OCI-M2 (cell line): ENCODE results near the gene BRIP1.
"Not testable (repeated sequence)": the region's sequence is repeated elsewhere in the genome, so short reads cannot be mapped to it uniquely, and the experiment has no call there.

ENCODE experiments used
- DNase-seq: peaks from one replicate; lab custom pipeline; 2025; ENCODE audit not compliant: unreplicated experiment; lab: John Stamatoyannopoulos, UW

BRIP1 gene

DNA sequence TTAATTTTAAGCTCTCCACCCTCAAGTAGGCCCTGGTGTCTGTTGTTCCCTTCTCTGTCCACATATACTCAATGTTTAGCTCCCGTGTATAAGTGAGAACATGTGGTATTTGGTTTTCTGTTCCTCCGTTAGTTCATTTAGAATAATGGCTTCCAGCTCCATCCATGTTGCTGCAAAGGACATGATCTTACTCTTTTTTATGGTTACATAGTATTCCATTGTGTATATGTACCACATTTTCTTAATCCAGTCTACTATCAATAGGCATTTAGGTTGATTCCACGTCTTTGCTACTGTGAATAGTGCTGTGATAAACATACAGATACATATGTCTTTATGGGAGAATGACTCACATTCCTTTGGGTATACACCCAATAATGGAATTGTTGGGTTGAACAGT lies 160.9 kb downstream of the BRIP1 start:
- DNase-seq: no peak

DNA sequence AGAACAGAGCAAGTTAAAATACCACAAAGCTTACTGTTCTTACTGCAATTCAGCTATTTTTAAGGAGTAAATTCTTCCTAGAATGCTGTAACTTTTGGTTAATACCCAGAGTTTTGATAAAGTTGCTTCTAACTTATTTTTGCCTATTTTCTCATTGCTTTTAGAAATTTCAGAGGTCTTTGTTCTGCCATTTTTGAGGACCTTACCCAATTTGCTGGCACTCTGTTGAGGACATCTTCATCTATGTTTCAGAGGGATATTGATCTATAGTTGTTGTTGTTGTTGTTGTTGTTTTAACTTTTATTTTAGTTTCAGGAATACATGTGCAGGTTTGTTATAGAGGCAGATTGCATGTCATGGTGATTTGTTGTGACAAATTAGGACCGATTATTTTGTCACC lies 161.3 kb downstream of the BRIP1 start:
- no peak for DNase-seq

DNA sequence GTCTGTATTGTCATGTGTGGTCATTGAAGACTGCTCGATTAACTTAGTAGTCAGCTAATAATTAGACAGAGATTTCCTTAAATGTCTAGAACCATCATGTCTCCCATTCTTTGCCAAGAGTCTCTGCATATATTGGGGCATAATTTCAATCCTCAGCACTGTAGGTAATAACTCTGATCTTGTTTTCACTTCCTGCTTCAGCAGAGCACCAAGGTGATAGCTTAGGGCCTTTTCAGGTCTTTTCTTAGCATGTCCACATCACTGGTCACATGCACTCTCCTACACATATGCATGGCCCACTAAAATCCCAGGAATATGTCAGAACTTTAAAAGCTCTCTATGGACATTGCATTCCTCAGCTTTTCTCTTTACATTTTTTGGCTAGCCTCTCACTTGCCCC lies 162.0 kb downstream of the BRIP1 start:
- no peak for DNase-seq

DNA sequence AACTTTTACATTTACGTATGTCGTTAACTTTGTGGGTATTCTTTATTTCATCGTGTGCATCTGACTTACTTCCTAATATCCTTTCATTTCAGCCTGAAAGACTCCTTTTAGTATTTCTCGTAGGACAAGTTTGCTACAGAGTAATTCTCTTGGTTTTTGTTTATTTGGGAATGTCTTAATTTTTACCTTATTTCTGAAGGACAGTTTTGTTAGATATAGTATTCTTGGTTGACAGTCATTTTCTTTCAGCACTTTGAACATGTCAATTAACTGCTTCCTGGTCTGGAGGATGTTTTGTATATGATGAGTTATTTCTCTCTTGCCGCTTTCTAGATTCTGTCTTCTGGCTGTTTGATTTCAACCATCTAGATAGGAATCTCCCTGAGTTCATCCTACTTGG lies 163.1 kb downstream of the BRIP1 start:
- DNase-seq: no peak

DNA sequence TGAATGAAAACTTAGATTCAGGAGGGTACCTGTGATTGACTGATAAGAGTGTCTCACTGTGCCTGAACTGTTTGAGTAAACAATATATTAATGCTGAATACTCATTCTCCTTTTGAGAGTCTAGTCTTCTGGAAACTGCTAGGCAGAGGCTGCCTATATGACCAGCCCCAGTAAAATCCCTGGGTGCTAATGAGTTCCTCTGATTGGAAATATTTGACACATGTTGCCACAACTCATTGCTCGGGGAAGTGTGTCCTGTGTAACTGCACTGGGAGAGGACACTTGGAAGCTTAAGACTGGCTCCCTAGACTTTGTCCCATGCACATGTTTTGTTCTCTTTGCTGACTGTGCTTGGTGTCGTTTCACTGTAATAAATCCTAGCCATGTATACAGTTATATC lies 163.6 kb downstream of the BRIP1 start:
- DNase-seq: no peak

DNA sequence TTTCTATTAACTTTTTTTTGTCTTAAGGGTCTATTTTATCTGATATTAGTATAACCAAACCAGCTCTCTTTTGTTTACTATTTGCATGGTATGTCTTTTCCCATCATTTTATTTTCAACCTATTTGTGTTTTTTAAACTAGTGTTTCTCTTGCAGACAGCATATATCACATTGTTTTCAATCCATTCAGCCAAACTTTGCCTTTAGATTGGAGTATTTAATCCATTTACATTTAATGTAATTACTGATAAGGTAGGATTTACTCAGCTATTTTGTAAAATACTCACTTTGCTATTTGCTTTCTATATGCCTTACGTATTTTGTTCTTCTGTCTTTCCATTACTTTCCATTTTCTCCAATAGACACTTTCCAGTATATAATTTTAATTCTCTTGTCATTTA lies 164.3 kb downstream of the BRIP1 start:
- no peak for DNase-seq

DNA sequence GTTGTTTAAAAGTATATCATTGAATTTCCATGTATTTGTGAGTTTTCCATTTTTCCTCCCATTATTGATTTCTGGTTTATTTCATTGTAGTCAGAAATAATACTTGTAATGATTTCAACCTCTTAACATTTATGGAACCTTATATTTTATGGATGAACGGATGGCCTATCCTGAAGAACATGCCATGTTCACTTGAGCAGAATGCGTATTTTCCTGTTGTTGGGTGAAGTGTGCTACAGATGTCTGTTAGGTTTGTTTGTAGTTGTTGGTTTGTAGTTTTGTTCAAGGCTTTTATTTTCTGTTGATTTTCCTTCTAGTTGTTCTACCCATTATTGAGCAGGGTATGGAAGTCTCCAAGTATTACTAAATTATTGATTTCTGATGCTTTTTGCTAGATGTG lies 165.1 kb downstream of the BRIP1 start:
- DNase-seq: no peak

DNA sequence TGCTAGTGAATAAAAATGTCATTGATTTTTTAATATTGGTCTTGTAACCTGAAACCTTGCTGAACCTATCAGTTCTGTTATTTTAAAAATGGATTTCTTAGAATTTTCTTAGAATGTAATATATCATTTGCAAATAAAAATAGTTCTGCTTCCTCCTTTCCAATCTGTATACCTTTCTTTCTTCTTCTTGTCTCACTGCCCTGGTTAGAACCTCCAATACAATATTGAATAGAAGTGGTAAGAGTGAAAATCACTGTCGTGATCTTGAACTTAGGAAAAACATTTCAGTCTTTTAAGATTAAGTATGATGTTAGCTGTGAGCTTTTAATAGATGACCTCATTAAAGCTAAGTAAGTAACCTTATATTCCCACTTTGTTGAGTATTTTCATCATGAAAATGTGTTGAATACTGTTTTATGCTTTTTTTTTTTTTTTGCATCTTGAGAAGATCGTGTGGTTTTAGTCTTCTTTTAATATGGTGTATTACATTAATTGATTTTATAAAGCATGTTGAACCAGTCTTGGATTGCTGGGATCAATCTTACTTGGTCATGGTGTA lies 167.5 kb downstream of the BRIP1 start:
- no peak for DNase-seq

DNA sequence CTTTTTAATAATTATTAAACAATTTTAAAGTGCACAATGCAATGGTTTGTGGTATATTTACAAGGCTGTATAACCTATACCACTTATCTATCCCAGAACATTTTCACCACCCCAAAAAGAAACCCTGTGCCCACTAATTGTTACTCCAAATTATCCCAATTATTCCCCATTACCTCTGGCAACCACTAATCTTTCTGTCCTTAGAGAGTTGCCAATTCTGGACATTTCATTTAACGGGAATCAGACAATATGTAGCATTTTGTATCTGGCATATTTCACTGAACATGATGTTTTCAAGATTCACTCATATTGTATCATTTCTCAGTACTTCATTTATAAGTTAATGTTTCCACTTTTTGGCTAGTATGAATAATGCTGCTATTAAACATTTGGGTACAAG lies 169.2 kb downstream of the BRIP1 start:
- DNase-seq: no peak

DNA sequence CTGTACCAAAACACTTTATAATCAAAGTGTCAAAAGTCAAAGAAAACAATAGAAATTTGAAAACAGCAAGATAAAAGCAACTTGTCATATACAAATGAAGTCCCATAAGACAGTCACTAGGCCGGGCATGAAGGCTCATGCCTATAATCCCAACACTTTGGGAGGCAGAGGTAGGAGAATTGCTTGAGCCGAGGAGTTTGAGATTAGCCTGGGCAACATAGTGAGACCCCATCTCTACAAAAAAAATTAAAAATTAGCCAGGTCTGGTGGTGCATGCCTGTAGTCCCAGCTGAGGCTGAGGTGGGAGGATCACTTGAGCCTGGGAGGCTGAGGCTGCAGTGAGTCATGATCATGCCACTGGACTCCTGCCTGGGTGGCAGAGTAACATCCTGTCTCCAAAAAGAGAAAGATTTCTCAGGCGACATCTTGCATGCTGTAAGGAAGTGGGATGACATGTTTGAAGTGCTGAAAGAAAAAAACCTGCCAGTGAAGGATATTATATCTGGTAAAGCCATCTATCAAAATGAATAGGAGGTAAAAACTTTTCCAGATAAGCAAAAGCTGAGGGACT lies 173.6 kb downstream of the BRIP1 start:
- no peak for DNase-seq

DNA sequence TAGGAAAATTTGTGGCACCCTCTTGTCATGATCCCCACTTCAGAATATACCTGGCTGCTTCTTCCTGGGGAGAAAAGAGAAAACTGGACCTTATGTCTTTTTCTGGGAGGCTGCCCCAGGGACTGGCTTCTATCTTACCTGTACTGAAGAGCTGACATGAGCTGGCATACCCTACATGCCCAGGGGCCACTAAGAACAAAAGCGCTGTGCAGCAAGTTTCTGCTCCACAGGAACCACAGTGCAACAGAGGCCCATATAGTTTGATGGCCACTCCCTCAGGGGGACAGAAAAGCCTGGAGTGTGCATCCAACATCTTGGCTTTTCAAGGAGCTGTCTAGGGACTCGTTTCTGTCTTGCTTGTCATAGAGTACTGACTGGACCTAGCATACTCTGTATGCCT lies 175.6 kb downstream of the BRIP1 start:
- DNase-seq: no peak

DNA sequence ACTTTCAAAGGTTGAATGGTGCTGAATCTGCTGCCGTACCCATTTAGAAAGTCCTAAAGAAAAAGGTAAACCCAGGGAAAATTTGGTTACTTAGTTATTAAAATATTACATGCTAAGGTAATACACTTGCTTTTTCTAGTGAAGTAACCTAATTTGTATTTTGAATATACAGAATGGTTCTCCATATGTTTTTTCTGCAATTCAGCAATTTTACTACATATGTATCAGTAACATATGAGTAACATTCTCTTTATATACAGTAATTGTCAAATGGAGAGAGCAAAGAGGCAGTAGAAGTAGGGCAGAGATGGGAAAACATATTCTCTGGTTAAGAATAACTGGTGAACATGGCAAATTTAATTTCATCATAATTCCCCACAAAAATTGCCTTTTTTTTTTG lies 177.2 kb downstream of the BRIP1 start:
- DNase-seq: no peak

DNA sequence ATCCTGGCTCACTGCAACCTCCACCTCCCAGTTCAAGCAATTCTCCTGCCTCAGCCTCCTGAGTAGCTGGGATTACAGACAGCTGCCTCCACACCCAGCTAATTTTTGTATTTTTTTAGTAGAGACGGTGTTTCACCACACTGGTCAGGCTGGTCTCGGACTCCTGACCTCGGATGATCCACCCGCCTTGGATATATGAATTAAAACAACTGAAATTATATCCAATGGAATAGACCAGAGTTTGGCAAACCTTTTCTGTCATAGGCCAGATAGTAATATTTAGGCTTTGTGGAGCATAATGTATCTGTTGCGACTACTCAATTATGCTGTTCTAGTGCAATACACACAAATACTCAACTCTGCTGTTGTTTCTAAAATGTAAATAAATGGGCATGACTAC lies 178.5 kb downstream of the BRIP1 start:
- no peak for DNase-seq

DNA sequence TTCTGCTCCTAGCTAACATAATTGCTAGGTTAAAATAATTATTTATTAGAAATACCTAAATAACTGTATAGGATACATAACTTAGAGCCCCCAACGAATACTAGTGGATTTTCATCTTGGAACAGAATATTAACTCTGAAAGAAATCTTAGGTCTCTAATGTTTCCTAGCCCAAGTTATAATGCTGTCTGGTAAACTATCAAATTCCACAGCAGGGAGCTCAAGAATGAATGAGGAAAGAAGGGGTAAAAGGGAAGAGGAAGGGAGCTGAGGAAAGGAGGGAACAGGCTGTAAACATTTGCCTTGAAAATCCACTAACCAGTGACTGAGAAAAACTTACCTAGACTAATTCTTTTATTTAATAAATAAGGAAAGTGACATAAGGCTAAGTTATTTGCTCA lies 179.2 kb downstream of the BRIP1 start:
- DNase-seq: no peak

DNA sequence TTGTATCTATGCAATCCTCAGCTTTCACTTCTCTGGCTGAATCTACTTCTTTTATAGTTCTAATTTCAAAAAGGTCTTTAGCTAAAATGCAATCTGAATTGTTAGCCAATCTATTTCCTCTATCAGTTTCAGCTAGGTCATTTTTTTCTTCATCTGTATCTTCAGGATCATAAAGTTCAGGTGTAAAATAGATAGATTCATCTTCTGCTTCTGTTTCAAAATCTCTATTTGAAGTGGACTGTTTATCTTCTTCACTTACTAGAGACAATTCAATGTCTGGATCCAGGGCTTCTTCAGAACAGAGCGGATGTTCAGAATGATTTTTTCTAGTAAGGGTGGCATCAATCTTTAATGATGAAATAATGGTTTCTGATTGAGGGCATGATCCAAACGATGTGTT lies 179.9 kb downstream of the BRIP1 start:
- DNase-seq: no peak

DNA sequence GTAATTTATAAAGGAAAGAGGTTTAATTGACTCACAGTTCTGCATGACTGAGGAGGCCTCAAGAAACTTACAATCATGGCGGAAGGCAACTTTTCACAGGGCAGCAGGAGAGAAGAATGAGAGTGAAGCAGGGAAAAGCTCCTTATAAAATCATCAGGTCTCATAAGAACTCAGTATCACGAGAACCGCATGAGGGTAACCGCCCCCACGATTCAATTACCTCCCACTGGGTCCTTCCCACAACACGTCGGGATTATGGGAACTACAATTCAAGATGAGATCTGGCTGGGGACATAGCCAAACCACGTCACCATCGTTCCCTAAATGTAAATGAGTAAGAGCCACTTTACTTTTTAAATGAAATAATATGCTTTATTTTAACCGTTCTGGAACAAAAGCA lies 182.4 kb downstream of the BRIP1 start:
- no peak for DNase-seq

DNA sequence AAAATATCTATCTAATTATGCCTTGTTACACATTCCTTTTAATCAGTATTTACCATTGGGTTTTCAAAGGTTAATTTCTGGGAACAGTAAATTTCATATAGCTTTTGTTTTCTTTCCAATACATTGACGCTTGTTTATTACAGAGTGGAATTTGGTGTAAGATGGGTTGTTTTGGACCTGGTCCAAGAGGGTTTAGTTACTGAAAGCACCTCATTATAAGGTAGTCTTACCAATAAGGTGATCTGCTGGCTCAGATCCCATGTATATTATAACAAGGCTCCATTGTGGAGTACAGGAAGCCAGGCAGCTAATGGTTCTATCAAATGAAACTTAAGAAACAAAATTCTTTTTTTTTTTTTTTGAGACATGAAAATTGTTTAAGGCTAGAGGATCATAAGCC lies 185.0 kb downstream of the BRIP1 start:
- DNase-seq: no peak

DNA sequence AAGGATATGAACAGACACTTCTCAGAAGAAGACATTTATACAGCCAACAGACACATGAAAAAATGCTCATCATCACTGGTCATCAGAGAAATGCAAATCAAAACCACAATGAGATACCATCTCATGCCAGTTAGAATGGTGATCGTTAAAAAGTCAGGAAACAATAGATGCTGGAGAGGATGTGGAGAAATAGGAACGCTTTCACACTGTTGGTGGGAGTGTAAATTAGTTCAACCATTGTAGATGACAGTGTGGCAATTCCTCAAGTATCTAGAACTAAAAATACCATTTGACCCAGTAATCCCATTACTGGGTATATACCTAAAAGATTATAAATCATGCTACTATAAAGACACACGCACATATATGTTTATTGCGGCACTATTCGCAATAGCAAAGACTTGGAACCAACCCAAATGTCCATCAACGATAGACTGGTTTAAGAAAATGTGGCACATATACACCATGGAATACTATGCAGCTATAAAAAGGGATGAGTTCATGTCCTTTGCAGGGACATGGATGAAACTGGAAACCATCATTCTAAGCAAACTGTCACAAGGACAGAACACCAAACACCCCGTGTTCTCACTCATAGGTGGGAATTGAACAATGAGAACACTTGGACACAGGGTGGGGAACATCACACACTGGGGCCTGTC lies 186.0 kb downstream of the BRIP1 start:
- not testable (repeated sequence) for DNase-seq

DNA sequence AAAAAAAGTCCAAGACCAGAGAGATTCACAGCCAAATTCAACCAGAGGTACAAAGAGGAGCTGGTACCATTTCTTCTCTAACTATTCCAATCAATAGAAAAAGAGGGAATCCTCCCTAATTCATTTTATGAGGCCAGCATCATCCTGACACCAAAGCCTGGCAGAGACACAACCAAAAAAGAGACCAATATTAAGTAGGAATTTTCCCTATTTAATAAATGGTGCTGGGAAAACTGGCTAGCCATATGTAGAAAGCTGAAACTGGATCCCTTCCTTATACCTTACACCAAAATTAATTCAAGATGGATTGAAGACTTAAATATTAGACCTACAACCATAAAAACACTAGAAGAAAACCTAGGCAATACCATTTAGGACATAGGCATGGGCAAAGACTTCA lies 186.8 kb downstream of the BRIP1 start:
- DNase-seq: not testable (repeated sequence)

DNA sequence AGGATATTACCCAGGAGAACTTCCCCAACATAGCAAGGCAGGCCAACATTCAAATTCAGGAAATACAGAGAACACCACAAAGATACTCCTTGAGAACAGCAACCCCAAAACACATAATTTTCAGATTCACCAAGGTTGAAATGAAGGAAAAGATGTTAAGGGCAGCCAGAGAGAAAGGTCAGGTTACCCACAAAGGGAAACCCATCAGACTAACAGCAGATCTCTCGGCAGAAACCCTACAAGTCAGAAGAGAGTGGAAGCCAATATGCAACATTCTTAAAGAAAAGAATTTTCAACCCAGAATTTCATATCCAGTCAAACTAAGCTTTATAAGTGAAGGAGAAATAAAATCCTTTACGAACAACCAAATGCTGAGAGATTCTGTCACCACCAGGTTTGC lies 188.7 kb downstream of the BRIP1 start:
- not testable (repeated sequence) for DNase-seq

DNA sequence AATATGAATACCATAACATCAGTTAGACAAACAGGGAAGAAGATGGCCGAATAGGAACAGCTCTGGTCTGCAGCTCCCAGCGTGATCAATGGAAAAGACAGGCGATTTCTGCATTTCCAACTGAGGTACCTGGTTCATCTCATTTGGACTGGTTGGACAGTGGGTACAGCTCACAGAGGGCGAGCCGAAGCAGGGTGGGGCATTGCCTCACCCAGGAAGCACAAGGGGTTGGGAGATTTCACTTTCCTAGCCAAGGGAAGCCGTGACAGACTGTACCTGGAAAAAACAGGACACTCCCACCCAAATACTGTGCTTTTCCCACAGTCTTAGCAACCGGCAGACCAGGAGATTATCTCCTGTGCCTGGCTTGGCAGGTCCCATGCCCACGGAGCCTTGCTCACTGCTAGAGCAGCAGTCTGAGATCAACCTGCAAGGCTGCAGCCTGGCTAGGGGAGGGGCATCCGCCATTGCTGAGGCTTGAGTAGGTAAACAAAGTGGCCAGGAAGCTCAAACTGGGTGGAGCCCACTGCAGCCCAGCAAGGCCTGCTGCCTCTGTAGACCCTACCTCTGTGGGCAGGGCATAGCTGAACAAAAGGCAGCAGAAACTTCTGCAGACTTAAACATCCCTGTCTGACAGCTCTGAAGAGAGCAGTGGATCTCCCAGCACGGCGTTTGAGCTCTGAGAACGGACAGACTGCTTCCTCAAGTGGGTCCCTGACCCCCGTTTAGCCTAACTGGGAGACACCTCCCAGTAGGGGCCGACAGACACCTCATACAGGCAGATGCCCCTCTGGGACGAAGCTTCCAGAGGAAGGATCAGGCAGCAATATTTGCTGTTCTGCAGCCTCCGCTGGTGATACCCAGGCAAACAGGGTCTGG lies 190.1 kb downstream of the BRIP1 start:
- not testable (repeated sequence) for DNase-seq

DNA sequence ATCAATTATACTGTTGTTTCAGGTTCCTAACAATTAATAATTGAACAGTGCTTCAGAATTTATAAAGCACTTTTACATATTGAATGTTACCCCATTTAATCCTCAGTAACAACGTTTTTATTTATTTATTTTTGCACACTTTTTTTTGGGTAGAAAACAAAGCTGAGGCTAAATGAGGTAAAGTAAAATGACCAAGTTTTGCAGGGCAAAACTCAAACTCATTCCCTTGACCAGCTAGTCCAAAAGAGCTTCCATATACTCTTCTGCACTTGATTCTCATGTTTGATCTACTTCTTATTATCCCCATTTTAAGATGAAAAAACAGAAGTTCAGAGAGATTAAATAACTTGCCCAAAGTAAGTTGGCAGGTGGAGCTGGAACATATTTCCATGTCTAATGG lies 191.2 kb downstream of the BRIP1 start:
- DNase-seq: no peak
